Astrocyte of the cerebellum (primary cell): ENCODE measurements around the gene SEC14L3.

Source experiments
- DNase-seq: peaks from one replicate; pipeline ENCODE4 v3.0.0-alpha.2; 2011; ENCODE audit warnings: low read depth
- H3K4me3 ChIP-seq: 2 replicates; pipeline ENCODE4 v1.5.1; 2011; ENCODE audit warnings: mild to moderate bottlenecking, low read depth, low read length, moderate library complexity
- CTCF ChIP-seq: IDR thresholded peaks from 2 replicates; pipeline ENCODE4 v1.5.1; 2012; ENCODE audit warnings: low read length, low read depth, moderate library complexity, mild to moderate bottlenecking; ENCODE audit errors: missing control alignments
- in situ Hi-C: cut with HindIII; loops from 2 replicates; pipeline ENCODE4 v1.10.0; 2017; ENCODE audit warnings: low sequenced_read_pairs

The SEC14L3 gene

DNA sequence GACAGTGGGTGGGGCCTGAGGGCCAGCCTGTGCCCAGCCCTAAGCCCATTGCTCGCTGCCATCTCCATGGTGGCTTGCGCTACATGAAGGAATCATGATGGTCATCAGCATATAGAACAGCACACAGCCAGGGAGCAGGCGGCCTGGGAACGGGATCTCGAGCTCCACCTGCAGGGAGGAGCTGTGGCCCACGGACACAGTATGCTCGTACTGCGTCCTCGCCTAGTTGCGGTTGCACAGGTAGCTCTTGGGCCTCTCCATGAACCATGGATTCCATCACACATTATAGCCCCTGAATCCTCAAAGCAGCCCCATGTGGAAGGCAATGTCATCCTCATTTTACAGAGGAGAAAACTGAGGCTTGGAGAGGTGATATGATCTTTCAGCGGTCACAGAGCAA lies 18.6 kb upstream of the SEC14L3 start:
- peak; percentile 6 for TF ChIP-seq CTCF
- H3K4me3 ChIP-seq = no peak overlapping the region
- no peak for DNase-seq
- in situ Hi-C loops = no loop called here

GRCh38 chr22:30488121-30488520 lies 16.3 kb upstream of the SEC14L3 start:
- no peak for DNase-seq
- in situ Hi-C loops = no loop called here
- no peak for TF ChIP-seq CTCF
- no peak overlapping the region for H3K4me3 ChIP-seq

GRCh38 chr22:30486661-30487115 lies 14.9 kb upstream of the SEC14L3 start:
- in situ Hi-C loops = no loop called here
- TF ChIP-seq CTCF = no peak
- no peak overlapping the region for H3K4me3 ChIP-seq
- DNase-seq = no peak

GRCh38 chr22:30486118-30486517 lies 14.3 kb upstream of the SEC14L3 start:
- no peak overlapping the region for H3K4me3 ChIP-seq
- no peak for DNase-seq
- no peak for TF ChIP-seq CTCF
- in situ Hi-C loops = no loop called here

GRCh38 chr22:30485362-30485988 lies 13.7 kb upstream of the SEC14L3 start:
- DNase-seq = peak; percentile 3

DNA sequence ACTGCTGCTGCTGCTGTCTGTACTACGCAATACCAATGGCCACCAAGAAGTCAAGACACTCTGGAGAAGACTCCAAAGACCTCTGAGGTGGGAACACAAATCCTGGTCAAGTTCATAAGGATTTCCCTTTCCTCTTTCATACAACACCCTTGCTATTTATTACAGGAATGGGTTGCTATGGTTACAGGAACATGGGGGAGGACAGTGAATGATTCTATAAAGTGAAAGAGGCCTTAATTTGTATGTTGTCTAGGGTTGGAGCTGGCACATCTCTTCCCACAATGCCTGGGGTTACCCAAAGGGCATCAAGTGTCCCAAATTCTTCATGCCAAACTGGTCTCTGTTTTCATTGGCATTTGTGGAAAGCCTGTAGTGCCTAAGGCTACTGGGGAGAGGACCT lies 11.4 kb upstream of the SEC14L3 start:
- H3K4me3 ChIP-seq = no peak overlapping the region
- in situ Hi-C loops = no loop called here
- no peak for DNase-seq
- TF ChIP-seq CTCF = no peak

More at GRCh38 chr22:30485362-30485988, 13.7 kb upstream of the SEC14L3 start:
- in situ Hi-C loops = no loop called here
- peak; percentile 89 for TF ChIP-seq CTCF
- H3K4me3 ChIP-seq = no peak overlapping the region
